Measurements from ENCODE around the gene SCIN.
"Not testable (repeated sequence)": the region's sequence is repeated elsewhere in the genome, so short reads cannot be mapped to it uniquely, and the experiment has no call there.

The SCIN gene

DNA sequence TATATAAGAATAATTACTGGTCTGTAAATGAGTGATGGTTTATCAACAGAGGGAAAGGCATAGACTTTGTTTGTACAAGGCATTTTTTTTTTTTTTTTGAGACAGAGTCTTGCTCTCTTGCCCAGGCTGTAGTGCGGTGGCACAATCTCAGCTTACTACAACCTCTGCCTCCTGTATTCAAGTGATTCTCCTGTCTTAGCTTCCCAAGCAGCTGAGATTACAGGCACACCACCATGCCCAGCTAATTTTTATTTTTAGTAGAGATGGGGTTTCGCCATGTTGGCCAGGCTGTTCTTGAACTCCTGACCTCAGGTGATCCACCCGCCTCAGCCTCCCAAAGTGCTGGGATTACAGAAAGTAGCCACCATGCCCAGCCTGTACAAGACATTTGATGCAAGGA lies 120.9 kb downstream of the SCIN start:
- DNase-seq: not testable (repeated sequence)

DNA sequence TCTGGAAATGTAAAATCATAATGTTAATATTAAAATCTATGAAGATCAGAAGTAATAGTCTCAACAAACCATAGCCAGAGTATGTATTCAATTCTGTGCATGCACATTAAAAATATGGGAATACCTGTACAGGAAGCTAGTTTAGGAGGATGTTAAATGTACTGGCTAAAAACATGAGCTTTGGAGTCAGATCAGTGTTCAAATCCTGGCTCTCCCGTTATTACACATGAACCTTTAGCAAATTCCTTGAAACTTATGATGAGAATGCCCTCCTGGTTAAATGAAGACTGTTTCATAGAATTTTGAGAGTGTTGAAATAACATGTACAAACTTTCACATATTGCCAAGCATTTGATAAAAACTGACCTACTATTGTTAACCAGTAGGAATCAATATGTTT lies 121.5 kb downstream of the SCIN start:
- DNase-seq: no peak

- DNase-seq: no peak
Measured at GRCh38 chr7:12692479-12693259, 122.1 kb downstream of the SCIN start.

DNA sequence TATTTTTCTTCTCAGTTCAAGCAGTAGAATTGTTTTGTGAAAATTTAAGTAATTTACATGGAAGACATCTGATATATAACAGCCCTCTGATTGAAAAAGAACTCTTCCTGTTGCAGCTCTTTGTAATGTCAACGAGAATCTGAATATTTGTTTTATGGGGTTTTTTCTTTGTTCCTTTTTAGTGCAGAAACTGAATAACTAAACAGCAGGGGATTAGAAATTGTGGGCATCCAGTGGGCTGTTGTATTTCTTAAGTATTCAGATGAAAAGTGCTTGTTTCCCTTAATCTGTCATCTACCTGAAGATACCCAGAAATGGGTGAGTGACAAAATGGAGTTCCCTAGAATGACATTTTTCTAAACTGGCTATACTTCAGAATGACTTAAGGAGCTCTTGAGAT lies 124.3 kb downstream of the SCIN start:
- no peak for DNase-seq

DNA sequence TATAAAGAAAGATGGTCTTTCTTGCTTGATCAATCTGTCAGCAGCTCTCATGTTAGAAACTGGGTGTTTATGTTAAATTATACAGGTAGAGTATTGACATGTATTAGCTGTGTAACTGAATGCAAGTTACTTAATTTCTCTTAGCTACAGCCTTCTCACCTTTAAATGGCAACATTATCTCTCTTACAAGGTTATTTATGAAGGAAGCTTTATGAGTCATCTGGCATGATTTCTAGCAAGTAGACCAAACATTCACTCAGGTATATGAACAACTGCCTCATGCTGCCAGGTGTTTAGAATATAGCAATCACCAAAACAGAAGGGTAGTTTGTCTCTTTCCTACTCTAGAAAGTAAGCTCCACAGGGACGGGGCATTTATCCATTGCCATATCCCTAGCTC lies 125.4 kb downstream of the SCIN start:
- DNase-seq: no peak

DNA sequence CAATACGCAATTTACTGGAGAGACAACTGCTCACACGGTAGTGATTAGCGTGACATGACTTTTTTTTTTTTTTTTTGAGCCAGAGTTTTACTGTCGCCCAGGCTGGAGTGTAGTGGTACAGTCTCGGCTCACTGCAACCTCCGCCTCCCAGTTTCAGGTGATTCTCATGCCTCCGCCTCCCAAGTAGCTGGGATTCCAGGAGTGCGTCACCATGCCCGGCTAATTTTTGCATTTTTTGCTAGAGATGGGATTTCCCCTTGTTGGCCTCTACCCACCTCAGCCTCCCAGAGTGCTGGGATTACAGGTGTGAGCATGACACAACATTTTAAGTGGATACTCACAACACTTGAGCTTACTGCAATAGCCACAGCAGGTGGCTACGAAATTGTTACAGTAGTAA lies 128.8 kb downstream of the SCIN start:
- DNase-seq: no peak

DNA sequence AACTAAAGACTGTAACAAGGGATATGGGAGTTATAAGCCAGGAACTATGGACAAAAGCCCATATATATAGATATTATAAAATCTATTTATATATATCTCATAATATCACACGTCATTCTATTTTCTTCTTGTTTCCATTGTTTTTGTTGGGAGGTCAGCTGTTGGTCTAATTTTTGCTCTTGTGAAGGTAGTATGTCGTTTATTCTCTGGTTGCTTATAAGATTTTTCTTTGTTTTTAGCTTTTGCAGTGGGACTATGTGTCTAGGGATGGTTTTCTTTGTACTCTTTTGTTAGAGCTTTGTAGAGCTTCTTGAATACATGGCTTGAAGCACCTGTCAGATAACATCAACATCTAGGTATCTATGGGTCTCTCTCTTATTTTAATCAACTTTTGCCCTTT lies 130.9 kb downstream of the SCIN start:
- no peak for DNase-seq

DNA sequence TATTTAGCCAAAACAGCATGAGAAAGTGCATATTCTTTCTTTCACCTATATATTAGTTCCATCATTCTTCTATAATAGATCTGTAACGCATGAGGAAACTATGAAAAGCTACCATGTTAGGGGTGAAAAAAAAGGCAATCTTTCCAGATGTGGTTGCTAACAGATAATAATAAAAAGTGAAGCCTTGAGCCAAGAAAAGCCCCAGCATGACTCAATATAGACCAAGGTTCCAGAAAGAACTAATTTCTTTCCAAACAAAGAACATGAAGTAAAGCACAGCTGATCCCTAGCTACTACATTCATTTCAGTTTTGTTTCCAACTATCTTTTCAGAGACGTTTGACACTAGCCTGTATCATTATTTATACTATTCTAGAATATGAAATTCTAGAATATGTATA lies 133.4 kb downstream of the SCIN start:
- DNase-seq: no peak

DNA sequence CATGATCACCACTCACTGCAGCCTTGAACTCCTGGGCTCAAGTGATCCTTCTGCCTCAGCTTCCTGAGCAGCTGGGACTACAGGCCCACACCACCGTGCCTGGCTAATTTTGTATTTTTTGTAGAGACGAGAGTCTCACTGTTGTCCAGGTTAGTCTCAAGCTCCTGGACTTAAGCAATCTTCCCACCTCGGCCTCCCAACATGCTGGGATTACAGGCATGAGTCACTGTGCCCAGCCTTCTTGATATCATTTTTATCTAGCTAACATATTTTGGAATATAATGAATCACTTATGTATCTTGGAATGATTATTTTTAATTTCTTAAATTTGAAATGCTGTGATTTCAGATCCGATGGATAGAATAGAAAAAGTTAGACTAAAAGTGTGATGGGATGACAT lies 135.4 kb downstream of the SCIN start:
- no peak for DNase-seq

- DNase-seq: no peak
Measured at GRCh38 chr7:12706900-12707536, 136.5 kb downstream of the SCIN start.

DNA sequence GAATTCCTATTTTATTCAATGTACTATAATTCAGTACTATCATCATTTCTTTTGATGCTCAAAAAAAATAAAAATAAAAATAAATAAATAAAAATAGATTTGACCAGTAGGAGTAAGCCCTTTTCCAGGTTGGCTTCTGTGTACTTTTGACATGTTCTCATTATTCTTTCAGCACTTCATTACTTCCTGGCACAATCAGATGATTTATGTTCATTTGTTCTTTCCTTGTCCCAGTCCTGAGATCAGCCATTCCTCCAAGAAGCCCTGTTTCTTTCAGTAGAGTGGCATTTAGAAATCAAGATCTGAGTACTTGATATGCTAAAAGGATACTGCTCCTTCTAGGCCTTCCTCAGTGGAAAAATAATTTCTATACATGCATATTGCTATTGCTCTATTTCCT lies 137.8 kb downstream of the SCIN start:
- no peak for DNase-seq
